T-helper 2 cell treated with Interferon-gamma antibody and Interleukin-4, amounts not matched to agents 5 μg/mL and 100 μg/mL, for 36 hours (primary cell): ENCODE measurements around the gene TP53RK.

Experiments
- DNase-seq: peaks from one replicate; pipeline ENCODE4 v3.0.0; 2021; ENCODE audit warnings: low spot score
- H3K27ac Mint-ChIP-seq: one replicate; pipeline ENCODE4 v1.8.0; 2021; ENCODE audit warnings: mild to moderate bottlenecking, mixed read lengths
- H3K27me3 Mint-ChIP-seq: one replicate; pipeline ENCODE4 v1.8.0; 2021; ENCODE audit warnings: low read depth, mixed read lengths
- H3K36me3 Mint-ChIP-seq: one replicate; pipeline ENCODE4 v1.8.0; 2021; ENCODE audit warnings: low read depth, mixed read lengths
- H3K4me1 Mint-ChIP-seq: one replicate; pipeline ENCODE4 v1.8.0; 2021; ENCODE audit warnings: low read depth, mixed read lengths
- H3K4me3 Mint-ChIP-seq: one replicate; pipeline ENCODE4 v1.8.0; 2022; ENCODE audit warnings: mild to moderate bottlenecking, moderate library complexity, mixed read lengths
- H3K9me3 Mint-ChIP-seq: one replicate; pipeline ENCODE4 v1.8.0; 2021; ENCODE audit warnings: mixed read lengths

TP53RK gene

GRCh38 chr20:46649965-46650542 is 39.2 kb downstream of the TP53RK start:
- DNase-seq = no peak
- peaks cover 58% of the 10 kb centered on the region for H3K27me3 Mint-ChIP-seq
- H3K36me3 Mint-ChIP-seq = no peaks in the 10 kb centered on the region
- no peaks in the 10 kb centered on the region for H3K4me1 Mint-ChIP-seq
- H3K4me3 Mint-ChIP-seq = no peak overlapping the region
- H3K9me3 Mint-ChIP-seq = no peaks in the 10 kb centered on the region
- no peak overlapping the region for H3K27ac Mint-ChIP-seq

GRCh38 chr20:46649650-46649949 is 39.6 kb downstream of the TP53RK start:
- Mint-ChIP-seq H3K4me3 (no peak overlapping the region), H3K36me3 (no peaks in the 10 kb centered on the region), H3K27me3 (peaks cover 60% of the 10 kb centered on the region), H3K9me3 (no peaks in the 10 kb centered on the region), H3K27ac (no peak overlapping the region), H3K4me1 (no peaks in the 10 kb centered on the region)
- DNase-seq = no peak

- no peaks in the 10 kb centered on the region for H3K4me1 Mint-ChIP-seq
- no peak overlapping the region for H3K4me3 Mint-ChIP-seq
- H3K27ac Mint-ChIP-seq = no peak overlapping the region
- DNase-seq = no peak
- no peaks in the 10 kb centered on the region for H3K9me3 Mint-ChIP-seq
- no peaks in the 10 kb centered on the region for H3K36me3 Mint-ChIP-seq
- H3K27me3 Mint-ChIP-seq = peaks cover 56% of the 10 kb centered on the region
Observed at GRCh38 chr20:46648903-46649649, 40.2 kb downstream of the TP53RK start.

GRCh38 chr20:46647469-46647868 is 41.8 kb downstream of the TP53RK start:
- Mint-ChIP-seq H3K9me3 (no peaks in the 10 kb centered on the region), H3K4me1 (no peaks in the 10 kb centered on the region), H3K27ac (no peak overlapping the region), H3K27me3 (peaks cover 45% of the 10 kb centered on the region), H3K4me3 (no peak overlapping the region), H3K36me3 (no peaks in the 10 kb centered on the region)
- DNase-seq = no peak

DNA sequence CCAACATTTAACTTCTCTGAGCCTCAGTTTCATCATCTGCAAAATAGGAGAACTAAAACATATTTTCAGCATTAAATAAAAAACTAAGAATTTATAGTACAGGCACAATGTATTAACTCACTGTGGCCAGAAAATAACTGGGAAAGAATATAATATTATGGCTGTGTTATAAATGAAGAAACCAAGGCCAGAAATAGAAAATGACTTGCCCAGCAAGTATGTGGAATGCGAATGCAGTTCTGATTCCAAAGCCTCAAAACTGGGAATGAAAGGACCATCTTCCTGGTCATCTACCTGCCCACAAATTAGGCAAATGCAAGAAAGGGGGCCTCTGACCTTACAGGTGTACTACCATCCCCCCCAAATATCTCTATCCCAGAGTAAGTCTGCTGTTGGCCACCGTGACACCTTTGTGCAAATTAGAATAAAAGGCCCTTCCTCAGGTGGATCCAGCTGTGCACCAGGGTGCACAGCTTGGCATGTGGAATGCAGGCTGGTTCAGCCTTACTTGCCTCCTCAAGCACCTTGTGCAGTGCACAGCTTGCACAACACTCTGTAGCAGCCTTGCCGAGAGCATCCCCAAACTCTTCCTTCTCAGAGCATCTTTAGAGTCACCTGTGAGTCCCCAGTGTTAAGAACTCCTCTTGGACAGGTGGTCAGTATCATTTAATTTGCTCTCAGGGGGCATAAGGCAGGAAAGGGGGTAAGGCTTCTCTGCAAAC is 42.4 kb downstream of the TP53RK start:
- H3K9me3 Mint-ChIP-seq = no peaks in the 10 kb centered on the region
- no peaks in the 10 kb centered on the region for H3K36me3 Mint-ChIP-seq
- DNase-seq = no peak
- H3K4me3 Mint-ChIP-seq = no peak overlapping the region
- H3K27ac Mint-ChIP-seq = no peak overlapping the region
- no peaks in the 10 kb centered on the region for H3K4me1 Mint-ChIP-seq
- H3K27me3 Mint-ChIP-seq = peaks cover 41% of the 10 kb centered on the region

DNA sequence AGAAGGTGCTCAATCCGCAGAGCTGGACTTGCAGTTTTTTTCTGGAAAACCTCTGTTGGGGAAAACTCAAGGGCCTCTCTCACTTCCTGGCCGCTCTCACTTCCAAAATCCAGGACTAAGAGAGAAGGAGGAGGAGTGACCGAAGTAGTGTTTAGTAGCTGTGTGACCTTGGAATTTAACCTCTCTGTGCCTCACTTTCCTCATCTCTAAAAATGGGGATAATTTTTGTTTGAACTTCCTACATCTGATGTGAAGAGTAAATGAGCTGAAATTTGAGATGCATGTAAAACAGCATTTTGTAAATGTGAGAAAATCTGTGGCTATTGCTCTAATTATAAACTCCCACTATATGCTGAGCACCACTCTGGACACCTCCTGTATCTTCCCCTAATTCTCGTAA is 43.1 kb downstream of the TP53RK start:
- no peak for DNase-seq
- Mint-ChIP-seq H3K9me3 (no peaks in the 10 kb centered on the region), H3K4me3 (no peak overlapping the region), H3K4me1 (no peaks in the 10 kb centered on the region), H3K27ac (no peak overlapping the region), H3K36me3 (no peaks in the 10 kb centered on the region), H3K27me3 (peaks cover 38% of the 10 kb centered on the region)

GRCh38 chr20:46644733-46645132 is 44.5 kb downstream of the TP53RK start:
- no peak overlapping the region for H3K4me3 Mint-ChIP-seq
- no peak overlapping the region for H3K27ac Mint-ChIP-seq
- no peaks in the 10 kb centered on the region for H3K36me3 Mint-ChIP-seq
- no peak for DNase-seq
- no peaks in the 10 kb centered on the region for H3K9me3 Mint-ChIP-seq
- no peaks in the 10 kb centered on the region for H3K4me1 Mint-ChIP-seq
- H3K27me3 Mint-ChIP-seq = peaks cover 26% of the 10 kb centered on the region

DNA sequence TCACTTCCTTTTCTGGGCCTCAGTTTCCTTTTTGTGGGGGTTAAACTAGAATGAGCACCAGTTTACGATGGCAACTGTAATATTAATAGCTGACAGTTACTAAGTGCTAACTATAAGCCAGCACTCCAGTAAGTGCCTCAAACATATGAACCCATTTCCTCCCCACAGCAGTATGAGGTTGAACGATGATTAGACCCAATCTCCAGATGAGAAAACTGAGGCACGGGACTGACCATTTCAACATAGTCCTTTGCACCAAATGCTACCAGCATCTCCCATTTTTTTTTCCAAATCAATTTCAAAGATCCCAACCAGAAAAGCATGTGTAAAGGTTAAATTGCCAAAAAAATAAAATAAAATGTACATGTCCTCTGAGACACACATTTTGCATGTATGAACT is 45.1 kb downstream of the TP53RK start:
- DNase-seq = no peak
- no peak overlapping the region for H3K27ac Mint-ChIP-seq
- H3K9me3 Mint-ChIP-seq = no peaks in the 10 kb centered on the region
- H3K36me3 Mint-ChIP-seq = no peaks in the 10 kb centered on the region
- no peak overlapping the region for H3K4me3 Mint-ChIP-seq
- no peaks in the 10 kb centered on the region for H3K4me1 Mint-ChIP-seq
- H3K27me3 Mint-ChIP-seq = peaks cover 20% of the 10 kb centered on the region

- no peak for DNase-seq
- no peaks in the 10 kb centered on the region for H3K4me1 Mint-ChIP-seq
- H3K9me3 Mint-ChIP-seq = no peaks in the 10 kb centered on the region
- H3K27me3 Mint-ChIP-seq = peaks cover 16% of the 10 kb centered on the region
- H3K27ac Mint-ChIP-seq = no peak overlapping the region
- H3K4me3 Mint-ChIP-seq = no peak overlapping the region
- no peaks in the 10 kb centered on the region for H3K36me3 Mint-ChIP-seq
Observed at GRCh38 chr20:46642969-46643343, 46.3 kb downstream of the TP53RK start.

GRCh38 chr20:46642265-46642968 is 46.8 kb downstream of the TP53RK start:
- Mint-ChIP-seq H3K9me3 (no peaks in the 10 kb centered on the region), H3K27ac (no peak overlapping the region), H3K4me1 (no peaks in the 10 kb centered on the region), H3K36me3 (no peaks in the 10 kb centered on the region), H3K27me3 (peaks cover 14% of the 10 kb centered on the region), H3K4me3 (no peak overlapping the region)
- no peak for DNase-seq

GRCh38 chr20:46641424-46641823 is 47.8 kb downstream of the TP53RK start:
- no peak overlapping the region for H3K27ac Mint-ChIP-seq
- H3K27me3 Mint-ChIP-seq = peaks cover 9% of the 10 kb centered on the region
- DNase-seq = no peak
- H3K4me3 Mint-ChIP-seq = no peak overlapping the region
- no peaks in the 10 kb centered on the region for H3K9me3 Mint-ChIP-seq
- H3K4me1 Mint-ChIP-seq = no peaks in the 10 kb centered on the region
- no peaks in the 10 kb centered on the region for H3K36me3 Mint-ChIP-seq

GRCh38 chr20:46640536-46641311 is 48.5 kb downstream of the TP53RK start:
- no peak for DNase-seq
- H3K27me3 Mint-ChIP-seq = peaks cover 7% of the 10 kb centered on the region
- no peaks in the 10 kb centered on the region for H3K36me3 Mint-ChIP-seq
- H3K9me3 Mint-ChIP-seq = no peaks in the 10 kb centered on the region
- H3K27ac Mint-ChIP-seq = no peak overlapping the region
- no peaks in the 10 kb centered on the region for H3K4me1 Mint-ChIP-seq
- H3K4me3 Mint-ChIP-seq = no peak overlapping the region

GRCh38 chr20:46640044-46640443 is 49.2 kb downstream of the TP53RK start:
- H3K36me3 Mint-ChIP-seq = no peaks in the 10 kb centered on the region
- DNase-seq = no peak
- H3K4me1 Mint-ChIP-seq = no peaks in the 10 kb centered on the region
- peaks cover 5% of the 10 kb centered on the region for H3K27me3 Mint-ChIP-seq
- H3K27ac Mint-ChIP-seq = no peak overlapping the region
- H3K9me3 Mint-ChIP-seq = no peaks in the 10 kb centered on the region
- no peak overlapping the region for H3K4me3 Mint-ChIP-seq
